HG03196 (cell line): ENCODE data around the gene CSMD2.

Source experiments
- ATAC-seq: cut with Tn5 transposase; IDR thresholded peaks from one replicate; pipeline ENCODE4 v1.9.1; 2021; ENCODE audit not compliant: unreplicated experiment

The CSMD2 gene

GRCh38 chr1:33768821-33769220 is 396.2 kb downstream of the CSMD2 start:
- ATAC-seq: no peak

- no peak for ATAC-seq
These were observed 396.9 kb downstream of the CSMD2 start for GRCh38 chr1:33768106-33768505.

- no peak for ATAC-seq
These were observed 400.9 kb downstream of the CSMD2 start for GRCh38 chr1:33764149-33764548.

GRCh38 chr1:33763406-33763805 is 401.6 kb downstream of the CSMD2 start:
- no peak for ATAC-seq

GRCh38 chr1:33762962-33763361 is 402.1 kb downstream of the CSMD2 start:
- no peak for ATAC-seq

GRCh38 chr1:33762109-33762830 is 402.8 kb downstream of the CSMD2 start:
- no peak for ATAC-seq

- no peak for ATAC-seq
These were observed 406.3 kb downstream of the CSMD2 start for GRCh38 chr1:33758698-33759097.

GRCh38 chr1:33753087-33753856 is 411.8 kb downstream of the CSMD2 start:
- no peak for ATAC-seq

GRCh38 chr1:33745942-33746341 is 419.1 kb downstream of the CSMD2 start:
- ATAC-seq: no peak

- ATAC-seq: no peak
These were observed 421.6 kb downstream of the CSMD2 start for GRCh38 chr1:33743221-33743998.

GRCh38 chr1:33742663-33743062 is 422.4 kb downstream of the CSMD2 start:
- ATAC-seq: no peak

GRCh38 chr1:33741749-33742148 is 423.3 kb downstream of the CSMD2 start:
- ATAC-seq: no peak

- ATAC-seq: no peak
These were observed 424.8 kb downstream of the CSMD2 start for GRCh38 chr1:33740040-33740744.

GRCh38 chr1:33738976-33739375 is 426.1 kb downstream of the CSMD2 start:
- ATAC-seq: no peak

GRCh38 chr1:33738536-33738935 is 426.5 kb downstream of the CSMD2 start:
- no peak for ATAC-seq

- no peak for ATAC-seq
These were observed 428.5 kb downstream of the CSMD2 start for GRCh38 chr1:33736496-33736895.

- ATAC-seq: no peak
These were observed 429.4 kb downstream of the CSMD2 start for GRCh38 chr1:33735624-33736023.

GRCh38 chr1:33727310-33727709 is 437.7 kb downstream of the CSMD2 start:
- ATAC-seq: no peak

GRCh38 chr1:33726274-33726804 is 438.7 kb downstream of the CSMD2 start:
- ATAC-seq: no peak

GRCh38 chr1:33725556-33726160 is 439.4 kb downstream of the CSMD2 start:
- no peak for ATAC-seq
